ENCODE measurements around the gene GC. TPM values are rescaled to one million over a fixed set of nuclear protein-coding genes. Genes with fewer than 3 reads are reported as not detected.

GC gene
- total RNA-seq, 1 donor from 2014 or later = not detected

- no peak for TF ChIP-seq CTCF (IDR thresholded peaks at IDR 0.05)
- no peak overlapping the region for H3K27ac ChIP-seq
- no peaks in the 10 kb centered on the region for H3K4me1 Mint-ChIP-seq
- H3K4me3 Mint-ChIP-seq = no peak overlapping the region
- H3K27me3 ChIP-seq = no peaks in the 10 kb centered on the region
- no peaks in the 10 kb centered on the region for H3F3A ChIP-seq (ENCODE audit: low read depth)
- H3K36me3 Mint-ChIP-seq = no peaks in the 10 kb centered on the region
- H3K4me1 ChIP-seq = peaks cover 16% of the 10 kb centered on the region
- no peaks in the 10 kb centered on the region for H3K36me3 ChIP-seq
- DNase-seq (ENCODE audit: low spot score) = no peak
- no peaks in the 10 kb centered on the region for H4K20me1 ChIP-seq (ENCODE audit: low read depth)
- no peak overlapping the region for H3K9ac ChIP-seq
- no peaks in the 10 kb centered on the region for H3K79me2 ChIP-seq (ENCODE audit: low read depth)
- no peak overlapping the region for H3K4me3 ChIP-seq
- no peaks in the 10 kb centered on the region for H3K9me3 ChIP-seq (ENCODE audit: low read depth)
- peak overlapping the region; percentile 70 for H2AFZ ChIP-seq (replicated peaks)
- no peak overlapping the region for H3K27ac Mint-ChIP-seq
- no peak overlapping the region for H3K4me2 ChIP-seq
- H3K9me3 Mint-ChIP-seq = no peaks in the 10 kb centered on the region
- H3K27me3 Mint-ChIP-seq (ENCODE audit: insufficient read depth, low read depth) = peaks cover 3% of the 10 kb centered on the region
Measured at GRCh38 chr4:71830497-71831190, 46.8 kb upstream of the GC start.

GRCh38 chr4:71828470-71828869 is 44.6 kb upstream of the GC start:
- Histone ChIP-seq H3K9me3 (ENCODE audit: low read depth) (no peaks in the 10 kb centered on the region), H3K4me2 (peak overlapping the region; percentile 2), H3K9ac (no peak overlapping the region), H3K79me2 (ENCODE audit: low read depth) (no peaks in the 10 kb centered on the region), H3K27ac (no peak overlapping the region), H3F3A (ENCODE audit: low read depth) (no peaks in the 10 kb centered on the region), H3K27me3 (no peaks in the 10 kb centered on the region), H3K4me1 (peaks cover 16% of the 10 kb centered on the region), H3K4me3 (no peak overlapping the region), H2AFZ (replicated peaks) (no peak overlapping the region), H4K20me1 (ENCODE audit: low read depth) (no peaks in the 10 kb centered on the region), H3K36me3 (no peaks in the 10 kb centered on the region)
- no peak for TF ChIP-seq EZH2 (IDR thresholded peaks at IDR 0.05)
- TF ChIP-seq CTCF (IDR thresholded peaks at IDR 0.05) = no peak
- TF ChIP-seq EZH2phosphoT487 (IDR thresholded peaks at IDR 0.05) = no peak
- Mint-ChIP-seq H3K27me3 (ENCODE audit: insufficient read depth, low read depth) (peaks cover 3% of the 10 kb centered on the region), H3K36me3 (no peaks in the 10 kb centered on the region), H3K4me3 (no peak overlapping the region), H3K27ac (no peak overlapping the region), H3K4me1 (no peaks in the 10 kb centered on the region), H3K9me3 (no peaks in the 10 kb centered on the region)
- peak; percentile 8 for DNase-seq (ENCODE audit: low spot score)

- TF ChIP-seq EZH2 (IDR thresholded peaks at IDR 0.05) = no peak
- no peak for TF ChIP-seq CTCF (IDR thresholded peaks at IDR 0.05)
- no peak for TF ChIP-seq EZH2phosphoT487 (IDR thresholded peaks at IDR 0.05)
- peaks cover 3% of the 10 kb centered on the region for H3K27me3 Mint-ChIP-seq (ENCODE audit: insufficient read depth, low read depth)
- no peaks in the 10 kb centered on the region for H3K36me3 ChIP-seq
- no peak overlapping the region for H3K4me3 Mint-ChIP-seq
- H3K4me1 Mint-ChIP-seq = no peaks in the 10 kb centered on the region
- no peaks in the 10 kb centered on the region for H3K9me3 ChIP-seq (ENCODE audit: low read depth)
- H3F3A ChIP-seq (ENCODE audit: low read depth) = no peaks in the 10 kb centered on the region
- no peak overlapping the region for H3K4me3 ChIP-seq
- peak overlapping the region; percentile 2 for H3K4me2 ChIP-seq
- no peak overlapping the region for H3K27ac Mint-ChIP-seq
- no peak overlapping the region for H3K9ac ChIP-seq
- H3K4me1 ChIP-seq = peaks cover 16% of the 10 kb centered on the region
- no peak overlapping the region for H2AFZ ChIP-seq (replicated peaks)
- H3K9me3 Mint-ChIP-seq = no peaks in the 10 kb centered on the region
- no peaks in the 10 kb centered on the region for H4K20me1 ChIP-seq (ENCODE audit: low read depth)
- no peak for DNase-seq (ENCODE audit: low spot score)
- H3K27me3 ChIP-seq = no peaks in the 10 kb centered on the region
- no peaks in the 10 kb centered on the region for H3K36me3 Mint-ChIP-seq
- H3K79me2 ChIP-seq (ENCODE audit: low read depth) = no peaks in the 10 kb centered on the region
- no peak overlapping the region for H3K27ac ChIP-seq
Measured at GRCh38 chr4:71827826-71828225, 43.9 kb upstream of the GC start.

All from neural progenitor cell (in vitro differentiated cells).